ENCODE measurements around the gene KLK7. TPM values are rescaled to one million over a fixed set of nuclear protein-coding genes. Genes with fewer than 3 reads are reported as not detected.

The KLK7 gene
- total and polyA plus RNA-seq, 4 experiments from 2014 or later, result not detected

DNA sequence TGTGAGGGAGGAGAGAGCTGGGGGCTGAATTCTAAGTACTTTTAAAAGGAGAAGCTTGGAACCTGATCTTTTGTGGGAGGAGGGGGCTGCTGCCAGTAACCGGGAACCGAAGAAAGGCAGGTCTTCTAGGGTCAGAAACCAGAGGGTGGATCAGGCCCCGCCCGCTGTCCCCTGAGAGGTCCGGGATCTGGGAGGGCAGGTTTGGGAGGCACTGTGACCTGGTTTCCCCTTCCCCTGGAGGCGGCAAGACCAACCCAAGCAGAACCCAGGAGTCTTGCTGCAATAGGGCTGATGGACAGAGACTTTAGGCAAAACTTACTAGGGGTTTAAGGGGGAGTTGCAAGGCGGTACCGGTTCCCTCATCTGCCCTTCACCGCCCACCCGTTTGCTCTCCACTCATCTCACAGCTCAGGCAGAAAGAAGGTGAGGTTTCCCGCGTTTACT is 18.4 kb upstream of the KLK7 start:
- Mint-ChIP-seq H3K9me3 (no peaks in the 10 kb centered on the region), H3K4me3 (no peak overlapping the region), H3K4me1 (no peaks in the 10 kb centered on the region), H3K27me3 (peaks cover 15 to 24% of the 10 kb centered on the region in 2 donors), H3K36me3 (no peaks in the 10 kb centered on the region), H3K27ac (no peak overlapping the region)
- Histone ChIP-seq H3K27ac (ENCODE audit: low read depth, low read length) (no peak overlapping the region), H3K4me1 (ENCODE audit: insufficient read depth, low read length) (no peaks in the 10 kb centered on the region), H3K4me3 (ENCODE audit: low read length in 2 of 2) (no peak overlapping the region), H3K9me3 (ENCODE audit: control insufficient read depth in 1 of 2, low read length in 2 of 2) (no peaks in the 10 kb centered on the region), H3K27me3 (ENCODE audit: insufficient read depth, low read length) (no peaks in the 10 kb centered on the region), H3K36me3 (ENCODE audit: insufficient read depth, low read length) (no peaks in the 10 kb centered on the region)
- intact Hi-C loops (cut with micrococcal nuclease), result no loop called here
- DNase-seq, result no peak
- POLR2A ChIA-PET (ENCODE audit: partially characterized antibody), result no interaction called here
- CTCF ChIA-PET (ENCODE audit: partially characterized antibody), result interaction anchor here (0.6 kb wide), 1 partner anchor 10 kb away, joined by 3 read pairs; no protein-coding TSS in a partner anchor

DNA sequence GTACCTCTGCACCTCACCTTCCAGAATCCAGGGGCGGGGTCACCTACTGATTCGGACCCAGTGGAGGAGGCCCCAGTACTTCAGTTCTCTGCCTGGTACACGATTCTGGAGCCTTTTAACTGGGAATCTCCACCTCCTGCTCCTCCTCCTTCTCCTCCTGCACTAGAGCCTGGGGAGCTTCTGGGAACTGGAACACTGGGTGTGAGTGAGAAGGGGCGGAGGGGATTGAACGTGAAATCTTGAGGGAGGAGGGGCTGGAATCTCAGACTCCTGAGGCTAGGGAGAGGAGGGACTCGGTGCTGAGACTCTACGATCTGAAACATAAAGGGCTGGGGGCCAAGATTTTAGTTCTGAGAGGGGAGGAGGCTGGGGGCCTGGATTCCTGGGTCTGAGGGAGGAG is 17.8 kb upstream of the KLK7 start, which contains the start of gene KLK8:
KLK8 (minus strand) TSS at position 90 of the 400 bp plus-strand sequence. CDS start 437 bp downstream, outside the sequence.
- ChIA-PET CTCF (ENCODE audit: partially characterized antibody) (no interaction called here), POLR2A (ENCODE audit: partially characterized antibody) (no interaction called here)
- Mint-ChIP-seq H3K4me3 (no peak within 1 kb of the TSS), H3K36me3 (no peaks in the 10 kb centered on the region), H3K9me3 (no peaks in the 10 kb centered on the region), H3K27ac (no peak within 1 kb of the TSS), H3K27me3 (peaks cover 15 to 27% of the 10 kb centered on the region in 2 donors), H3K4me1 (no peaks in the 10 kb centered on the region)
- intact Hi-C loops (cut with micrococcal nuclease), result no loop called here
- DNase-seq, result no peak
- Histone ChIP-seq H3K27me3 (ENCODE audit: insufficient read depth, low read length) (no peaks in the 10 kb centered on the region), H3K36me3 (ENCODE audit: insufficient read depth, low read length) (no peaks in the 10 kb centered on the region), H3K27ac (ENCODE audit: low read depth, low read length) (no peak within 1 kb of the TSS), H3K9me3 (ENCODE audit: control insufficient read depth in 1 of 2, low read length in 2 of 2) (no peaks in the 10 kb centered on the region), H3K4me1 (ENCODE audit: insufficient read depth, low read length) (no peaks in the 10 kb centered on the region), H3K4me3 (ENCODE audit: low read length in 2 of 2) (no peak within 1 kb of the TSS)

DNA sequence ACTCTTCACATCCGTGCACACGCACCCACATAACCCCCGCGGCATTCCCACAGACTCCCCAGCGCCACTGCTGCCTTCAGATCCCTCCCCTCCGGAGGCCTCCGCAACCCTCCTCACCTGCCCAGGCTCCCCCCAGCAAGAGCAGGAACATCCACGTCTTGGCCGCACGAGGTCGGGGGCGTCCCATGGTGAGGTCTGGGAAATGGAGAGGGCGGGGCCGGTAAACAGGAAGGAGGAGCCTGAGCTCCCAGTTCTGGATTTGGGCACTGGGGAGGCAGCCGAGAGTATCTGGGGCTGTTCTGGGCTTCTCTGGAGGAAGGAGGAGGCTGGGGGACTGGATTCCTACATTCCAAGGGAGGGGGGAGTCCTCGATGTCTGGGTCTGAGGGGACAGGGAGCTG is 17.3 kb upstream of the KLK7 start:
- Histone ChIP-seq H3K9me3 (ENCODE audit: control insufficient read depth in 1 of 2, low read length in 2 of 2) (no peaks in the 10 kb centered on the region), H3K36me3 (ENCODE audit: insufficient read depth, low read length) (no peaks in the 10 kb centered on the region), H3K4me3 (ENCODE audit: low read length in 2 of 2) (no peak overlapping the region), H3K27ac (ENCODE audit: low read depth, low read length) (no peak overlapping the region), H3K27me3 (ENCODE audit: insufficient read depth, low read length) (no peaks in the 10 kb centered on the region), H3K4me1 (ENCODE audit: insufficient read depth, low read length) (no peaks in the 10 kb centered on the region)
- CTCF ChIA-PET (ENCODE audit: partially characterized antibody), result no interaction called here
- DNase-seq, result no peak
- POLR2A ChIA-PET (ENCODE audit: partially characterized antibody), result no interaction called here
- Mint-ChIP-seq H3K27ac (no peak overlapping the region), H3K4me3 (no peak overlapping the region), H3K36me3 (no peaks in the 10 kb centered on the region), H3K27me3 (peaks cover 15 to 25% of the 10 kb centered on the region in 2 donors), H3K9me3 (no peaks in the 10 kb centered on the region), H3K4me1 (no peaks in the 10 kb centered on the region)
- intact Hi-C loops (cut with micrococcal nuclease), result no loop called here

DNA sequence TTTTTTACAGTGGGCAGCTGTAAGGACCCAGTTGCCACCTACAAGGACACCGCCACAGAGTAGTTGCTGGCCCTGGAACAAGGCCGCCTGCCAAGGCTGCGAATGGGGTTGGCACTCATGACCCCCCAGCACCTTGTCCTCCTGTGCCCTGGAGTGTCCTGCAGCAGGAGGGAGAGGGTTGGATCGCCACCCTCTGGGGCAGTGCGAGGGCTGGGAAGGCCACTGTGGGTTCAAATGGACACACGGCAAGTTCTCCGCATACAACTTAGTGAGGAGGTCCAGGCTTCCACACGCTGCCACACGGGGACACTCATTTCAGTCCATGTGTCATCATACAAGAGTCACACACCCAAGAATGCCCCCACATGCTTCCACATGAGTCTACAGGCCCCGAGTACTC is 16.7 kb upstream of the KLK7 start:
- peaks cover 16 to 27% of the 10 kb centered on the region in 2 donors for H3K27me3 Mint-ChIP-seq

DNA sequence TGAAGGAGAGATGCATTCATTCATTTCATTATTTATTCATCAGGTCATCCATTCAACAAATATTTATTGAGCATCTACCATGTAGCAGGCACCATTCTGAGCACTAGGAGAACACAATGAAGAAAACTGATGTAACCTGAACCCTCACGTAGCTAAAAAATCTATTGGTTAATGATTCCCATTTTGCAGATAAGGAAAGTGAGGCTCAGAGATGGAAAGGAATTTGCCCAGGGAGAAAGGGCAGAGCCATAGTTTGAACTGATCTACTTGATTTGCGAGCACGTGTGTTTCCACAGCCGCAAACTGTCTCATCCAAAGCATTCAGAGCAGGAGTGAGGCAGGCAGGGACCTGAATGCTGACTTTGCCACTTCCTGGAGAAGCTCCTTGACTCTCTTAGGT is 15.0 kb upstream of the KLK7 start:
- Mint-ChIP-seq H3K4me3 (no peak overlapping the region), H3K36me3 (no peaks in the 10 kb centered on the region), H3K9me3 (peaks cover 0 to 2% (median 0%) of the 10 kb centered on the region in 8 donors), H3K27ac (no peak overlapping the region), H3K4me1 (no peaks in the 10 kb centered on the region), H3K27me3 (peaks cover 13 to 25% of the 10 kb centered on the region in 2 donors)
- DNase-seq, result no peak
- H3K4me3 ChIP-seq (ENCODE audit: low read length in 2 of 2), result no peak overlapping the region
- intact Hi-C loops (cut with micrococcal nuclease), result no loop called here
- ChIA-PET POLR2A (ENCODE audit: partially characterized antibody) (no interaction called here), CTCF (ENCODE audit: partially characterized antibody) (no interaction called here)
- H3K4me1 ChIP-seq (ENCODE audit: insufficient read depth, low read length), result no peaks in the 10 kb centered on the region
- H3K27ac ChIP-seq (ENCODE audit: low read depth, low read length), result no peak overlapping the region
- no peaks in the 10 kb centered on the region for H3K27me3 ChIP-seq (ENCODE audit: insufficient read depth, low read length)
- no peaks in the 10 kb centered on the region for H3K9me3 ChIP-seq (ENCODE audit: control insufficient read depth in 1 of 2, low read length in 2 of 2)
- no peaks in the 10 kb centered on the region for H3K36me3 ChIP-seq (ENCODE audit: insufficient read depth, low read length)

More for the DNA sequence above, 16.7 kb upstream of the KLK7 start:
- H3K9me3 ChIP-seq (ENCODE audit: control insufficient read depth in 1 of 2, low read length in 2 of 2), result no peaks in the 10 kb centered on the region
- H3K36me3 Mint-ChIP-seq, result no peaks in the 10 kb centered on the region
- H3K9me3 Mint-ChIP-seq, result no peaks in the 10 kb centered on the region
- H3K36me3 ChIP-seq (ENCODE audit: insufficient read depth, low read length), result no peaks in the 10 kb centered on the region
- DNase-seq, result no peak
- H3K27ac ChIP-seq (ENCODE audit: low read depth, low read length), result no peak overlapping the region
- H3K4me3 Mint-ChIP-seq, result no peak overlapping the region
- POLR2A ChIA-PET (ENCODE audit: partially characterized antibody), result no interaction called here
- CTCF ChIA-PET (ENCODE audit: partially characterized antibody), result no interaction called here
- intact Hi-C loops (cut with micrococcal nuclease), result no loop called here
- H3K4me1 ChIP-seq (ENCODE audit: insufficient read depth, low read length), result no peaks in the 10 kb centered on the region
- no peaks in the 10 kb centered on the region for H3K4me1 Mint-ChIP-seq
- no peak overlapping the region for H3K27ac Mint-ChIP-seq
- no peaks in the 10 kb centered on the region for H3K27me3 ChIP-seq (ENCODE audit: insufficient read depth, low read length)
- no peak overlapping the region for H3K4me3 ChIP-seq (ENCODE audit: low read length in 2 of 2)

DNA sequence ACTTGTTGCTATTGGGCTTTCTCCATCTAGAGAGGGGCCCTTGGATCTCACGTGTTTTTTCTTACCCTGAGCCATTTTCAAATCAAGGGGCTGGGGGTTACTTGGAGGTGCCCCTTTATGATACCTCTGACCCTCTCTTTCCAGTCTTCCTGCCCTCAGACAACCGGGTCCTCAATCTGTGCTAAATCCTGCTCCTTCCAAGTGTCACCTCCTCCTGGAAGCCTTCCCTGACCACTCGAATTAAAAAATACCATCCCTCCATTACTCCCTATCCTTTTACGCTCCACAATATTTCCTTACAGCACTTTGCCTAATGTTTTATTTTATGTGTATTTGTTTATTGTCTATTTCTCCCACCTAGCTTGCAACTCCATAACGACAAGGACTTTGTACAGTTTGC is 14.3 kb upstream of the KLK7 start:
- H3K4me1 ChIP-seq (ENCODE audit: insufficient read depth, low read length), result no peaks in the 10 kb centered on the region
- no peak overlapping the region for H3K27ac ChIP-seq (ENCODE audit: low read depth, low read length)
- H3K36me3 ChIP-seq (ENCODE audit: insufficient read depth, low read length), result no peaks in the 10 kb centered on the region
- intact Hi-C loops (cut with micrococcal nuclease), result no loop called here
- POLR2A ChIA-PET (ENCODE audit: partially characterized antibody), result no interaction called here
- H3K4me3 Mint-ChIP-seq, result no peak overlapping the region
- H3K9me3 ChIP-seq (ENCODE audit: control insufficient read depth in 1 of 2, low read length in 2 of 2), result no peaks in the 10 kb centered on the region
- no peak for DNase-seq
- CTCF ChIA-PET (ENCODE audit: partially characterized antibody), result interaction anchor here (0.6 kb wide), 1 partner anchor 23 kb away, joined by 3 read pairs; no protein-coding TSS in a partner anchor
- H3K36me3 Mint-ChIP-seq, result no peaks in the 10 kb centered on the region
- H3K27me3 Mint-ChIP-seq, result peaks cover 12 to 24% of the 10 kb centered on the region in 2 donors
- no peak overlapping the region for H3K27ac Mint-ChIP-seq
- no peak overlapping the region for H3K4me3 ChIP-seq (ENCODE audit: low read length in 2 of 2)
- peaks cover 0 to 2% (median 0%) of the 10 kb centered on the region in 8 donors for H3K9me3 Mint-ChIP-seq
- no peaks in the 10 kb centered on the region for H3K27me3 ChIP-seq (ENCODE audit: insufficient read depth, low read length)
- no peaks in the 10 kb centered on the region for H3K4me1 Mint-ChIP-seq

DNA sequence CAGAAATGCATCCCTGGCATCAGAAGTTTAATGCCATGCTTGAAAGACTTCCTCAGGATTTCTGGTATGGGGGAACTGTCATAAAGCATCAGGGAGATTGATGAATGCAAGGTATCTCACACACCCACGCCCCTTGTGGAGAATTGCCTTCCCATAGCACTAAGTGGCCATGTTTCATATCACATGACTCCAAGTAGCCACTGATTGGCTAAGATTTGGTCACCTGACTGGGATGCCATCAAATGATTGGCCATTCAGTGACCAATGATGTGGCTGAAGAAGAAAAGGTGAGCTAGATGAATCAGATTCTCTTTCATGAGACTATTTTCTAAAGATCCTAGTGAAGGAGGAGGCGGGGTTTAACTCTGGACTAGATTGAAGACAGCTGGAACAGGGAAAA is 10.4 kb upstream of the KLK7 start:
- H3K27ac Mint-ChIP-seq, result no peak overlapping the region
- no peak overlapping the region for H3K4me3 ChIP-seq (ENCODE audit: low read length in 2 of 2)
- H3K4me3 Mint-ChIP-seq, result no peak overlapping the region
- H3K9me3 Mint-ChIP-seq, result peaks cover 0 to 8% (median 0%) of the 10 kb centered on the region in 8 donors
- H3K36me3 ChIP-seq (ENCODE audit: insufficient read depth, low read length), result no peaks in the 10 kb centered on the region
- DNase-seq, result no peak
- ChIA-PET CTCF (ENCODE audit: partially characterized antibody) (no interaction called here), POLR2A (ENCODE audit: partially characterized antibody) (no interaction called here)
- H3K9me3 ChIP-seq (ENCODE audit: control insufficient read depth in 1 of 2, low read length in 2 of 2), result no peaks in the 10 kb centered on the region
- H3K27ac ChIP-seq (ENCODE audit: low read depth, low read length), result no peak overlapping the region
- intact Hi-C loops (cut with micrococcal nuclease), result no loop called here
- peaks cover 3% of the 10 kb centered on the region for H3K27me3 ChIP-seq (ENCODE audit: insufficient read depth, low read length)
- no peaks in the 10 kb centered on the region for H3K4me1 ChIP-seq (ENCODE audit: insufficient read depth, low read length)
- H3K4me1 Mint-ChIP-seq, result no peaks in the 10 kb centered on the region
- H3K36me3 Mint-ChIP-seq, result no peaks in the 10 kb centered on the region
- peaks cover 18 to 31% of the 10 kb centered on the region in 2 donors for H3K27me3 Mint-ChIP-seq

DNA sequence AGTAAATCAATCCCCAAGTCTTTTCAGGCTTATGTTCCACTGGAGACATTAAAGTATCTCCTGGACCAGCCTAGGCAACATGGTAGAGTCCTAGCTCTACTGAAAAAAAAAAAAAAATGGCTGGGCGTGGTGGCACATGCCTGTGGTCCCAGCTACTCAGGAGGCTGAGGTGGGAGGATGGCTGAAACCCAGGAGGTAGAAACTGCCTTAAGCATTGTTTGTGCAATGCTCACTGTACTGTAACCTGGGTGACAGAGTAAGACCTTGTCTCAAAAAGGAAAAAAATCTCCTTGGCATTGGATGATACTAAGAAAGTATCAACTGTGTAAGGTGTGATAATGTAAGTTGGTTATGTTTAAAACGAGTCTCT is 8.9 kb upstream of the KLK7 start:
- intact Hi-C loops (cut with micrococcal nuclease), result no loop called here
- Mint-ChIP-seq H3K4me3 (no peak overlapping the region), H3K27me3 (peaks cover 21 to 35% of the 10 kb centered on the region in 2 donors), H3K36me3 (no peaks in the 10 kb centered on the region), H3K9me3 (peaks cover 0 to 8% (median 0%) of the 10 kb centered on the region in 8 donors), H3K27ac (no peak overlapping the region), H3K4me1 (no peaks in the 10 kb centered on the region)
- Histone ChIP-seq H3K36me3 (ENCODE audit: insufficient read depth, low read length) (no peaks in the 10 kb centered on the region), H3K4me3 (ENCODE audit: low read length in 2 of 2) (no peak overlapping the region), H3K27me3 (ENCODE audit: insufficient read depth, low read length) (peaks cover 3% of the 10 kb centered on the region), H3K27ac (ENCODE audit: low read depth, low read length) (no peak overlapping the region), H3K9me3 (ENCODE audit: control insufficient read depth in 1 of 2, low read length in 2 of 2) (no peaks in the 10 kb centered on the region), H3K4me1 (ENCODE audit: insufficient read depth, low read length) (no peaks in the 10 kb centered on the region)
- ChIA-PET CTCF (ENCODE audit: partially characterized antibody) (no interaction called here), POLR2A (ENCODE audit: partially characterized antibody) (no interaction called here)
- no peak for DNase-seq

Measured in CD4-positive, alpha-beta memory T cell (primary cell).